HG02571 (cell line): Measurements from ENCODE around the gene DOK5.

Source experiments
- ATAC-seq: cut with Tn5 transposase; IDR thresholded peaks from one replicate; pipeline ENCODE4 v1.9.1; 2021; ENCODE audit warnings: mild to moderate bottlenecking, moderate library complexity; ENCODE audit not compliant: unreplicated experiment

Gene DOK5

GRCh38 chr20:54680872-54681619 is 205.7 kb downstream of the DOK5 start:
- ATAC-seq: no peak

GRCh38 chr20:54681869-54682268 is 206.5 kb downstream of the DOK5 start:
- no peak for ATAC-seq

GRCh38 chr20:54688476-54688875 is 213.1 kb downstream of the DOK5 start:
- no peak for ATAC-seq

- no peak for ATAC-seq
These were observed 214.9 kb downstream of the DOK5 start for GRCh38 chr20:54690323-54690722.

- no peak for ATAC-seq
These were observed 215.9 kb downstream of the DOK5 start for GRCh38 chr20:54691327-54691726.

GRCh38 chr20:54692168-54692887 is 216.9 kb downstream of the DOK5 start:
- ATAC-seq: no peak

- ATAC-seq: no peak
These were observed 219.1 kb downstream of the DOK5 start for GRCh38 chr20:54694516-54694915.

GRCh38 chr20:54698373-54698772 is 223.0 kb downstream of the DOK5 start:
- ATAC-seq: no peak
